GM23248 (cell line): ENCODE data around the gene C11orf91. TPM values are rescaled to one million over a fixed set of nuclear protein-coding genes. Genes with fewer than 3 reads are reported as not detected.

Source experiments
- DNase-seq: peaks from one replicate; pipeline ENCODE4 v3.0.0-alpha.2; 2015
- H2AFZ ChIP-seq: fragments of 200-600 bp; sonication (generic); 2 replicates; pipeline ENCODE4 v1.6.1; 2016; ENCODE audit warnings: antibody characterized with exemption
- H3F3A ChIP-seq: fragments of 200-600 bp; sonication (generic); 2 replicates; pipeline ENCODE4 v1.6.1; 2016; ENCODE audit warnings: mild to moderate bottlenecking, antibody characterized with exemption, mixed run types; ENCODE audit not compliant: insufficient read depth
- H3K27ac ChIP-seq: fragments of 200-600 bp; sonication (generic); 2 replicates; pipeline ENCODE4 v1.5.1; 2016; ENCODE audit warnings: mild to moderate bottlenecking
- H3K27me3 ChIP-seq: fragments of 200-600 bp; sonication (generic); replicated peaks from 2 replicates; pipeline ENCODE4 v1.6.1; 2016; ENCODE audit warnings: mild to moderate bottlenecking; ENCODE audit not compliant: insufficient read depth
- H3K36me3 ChIP-seq: fragments of 200-600 bp; sonication (generic); 2 replicates; pipeline ENCODE4 v1.6.1; 2016; ENCODE audit warnings: low read depth, mild to moderate bottlenecking
- H3K4me1 ChIP-seq: fragments of 200-600 bp; sonication (generic); 2 replicates; pipeline ENCODE4 v1.6.1; 2016; ENCODE audit warnings: mild to moderate bottlenecking; ENCODE audit not compliant: insufficient read depth
- H3K4me2 ChIP-seq: fragments of 200-600 bp; sonication (generic); one replicate; pipeline ENCODE4 v1.6.1; 2016; ENCODE audit warnings: mild to moderate bottlenecking; ENCODE audit not compliant: unreplicated experiment
- H3K4me3 ChIP-seq: fragments of 200-600 bp; sonication (generic); 2 replicates; pipeline ENCODE4 v1.5.1; 2016; ENCODE audit warnings: mild to moderate bottlenecking
- H3K79me2 ChIP-seq: fragments of 200-600 bp; sonication (generic); 2 replicates; pipeline ENCODE4 v1.6.1; 2016; ENCODE audit warnings: mild to moderate bottlenecking; ENCODE audit not compliant: insufficient read depth
- H3K9ac ChIP-seq: fragments of 200-600 bp; sonication (generic); 2 replicates; pipeline ENCODE4 v1.6.1; 2016; ENCODE audit warnings: mild to moderate bottlenecking
- H3K9me2 ChIP-seq: fragments of 200-600 bp; sonication (generic); 2 replicates; pipeline ENCODE4 v1.6.1; 2016; ENCODE audit warnings: mixed run types, mild to moderate bottlenecking, moderate library complexity; ENCODE audit not compliant: insufficient read depth
- H3K9me3 ChIP-seq: fragments of 200-600 bp; sonication (generic); one replicate; pipeline ENCODE4 v1.6.1; 2017; ENCODE audit warnings: low read depth
- H4K20me1 ChIP-seq: fragments of 200-600 bp; sonication (generic); 2 replicates; pipeline ENCODE4 v1.6.0; 2016; ENCODE audit not compliant: insufficient read depth
- EZH2 ChIP-seq: fragments of 200-600 bp; sonication (generic); IDR thresholded peaks from 2 replicates; pipeline ENCODE4 v1.6.1; 2018; ENCODE audit warnings: antibody characterized with exemption, mild to moderate bottlenecking; ENCODE audit not compliant: insufficient read depth, poor library complexity, severe bottlenecking
- EZH2phosphoT487 ChIP-seq: fragments of 200-600 bp; sonication (generic); IDR thresholded peaks from 2 replicates; pipeline ENCODE4 v1.6.1; 2018; ENCODE audit warnings: antibody characterized with exemption, moderate library complexity, mild to moderate bottlenecking, low read depth; ENCODE audit not compliant: insufficient read depth
- WGBS, 2 experiments: methylation state at CpG; one replicate each; pipeline ENCODE4 v1.1.6; 2015 to 2017; ENCODE audit warnings: low lambda C conversion rate in 2 of 2, low coverage in 1 of 2; ENCODE audit errors: missing lambda C conversion rate in 2 of 2; 5-methylcytosine and 5-hydroxymethylcytosine counted together
- in situ Hi-C: fragments of 300-500 bp; cut with MboI; formaldehyde crosslinking; loops from 2 replicates; pipeline ENCODE4 v1.15.0; 2020
- polyA plus RNA-seq: library from polyadenylated mRNA; unstranded; fragments of >200 nt; fragmentation: Nextera tagmentation; extraction: Ambion mirVana; gene quantifications from 2 replicates; pipeline ENCODE4 v1.2.1, GENCODE V29; 2016
- total RNA-seq: library from RNA; depleted of rRNA; stranded (reverse); fragments of >200 nt; shearing (Covaris generic); gene quantifications from 2 replicates; pipeline ENCODE4 v1.2.3, GENCODE V29; 2014

Gene C11orf91
- total and polyA plus RNA-seq, 2 experiments from 2014 or later = not detected

- in situ Hi-C loops = no loop called here
- TF ChIP-seq EZH2phosphoT487 = no peak
- TF ChIP-seq EZH2 = no peak
- Histone ChIP-seq H4K20me1 (0 out of 2 replicates have a peak, but pooled peaks cover 4% of the 10 kb centered on the region), H3K9me3 (no peaks in the 10 kb centered on the region), H3K27ac (peak overlapping the region; percentile 100), H2AFZ (no peak overlapping the region), H3K9ac (peak overlapping the region; percentile 88), H3K4me2 (peak overlapping the region; percentile 74), H3K36me3 (peaks cover 42% of the 10 kb centered on the region), H3K4me3 (0 out of 2 replicates have a peak overlapping the region, but pooled peaks have one; percentile 2), H3K9me2 (no peaks in the 10 kb centered on the region), H3F3A (peaks cover 95% of the 10 kb centered on the region), H3K27me3 (no peaks in the 10 kb centered on the region), H3K79me2 (peaks cover 94% of the 10 kb centered on the region), H3K4me1 (peaks cover 75% of the 10 kb centered on the region)
- 73 to 76% methylated on average over 5 of the region's 5 CpGs for WGBS, 2 experiments
- DNase-seq = peak; percentile 28
Measured at GRCh38 chr11:33721984-33722383, 21.4 kb upstream of the C11orf91 start.

- H3K4me3 ChIP-seq = 0 out of 2 replicates have a peak overlapping the region, but pooled peaks have one; percentile 2
- peak overlapping the region; percentile 100 for H3K27ac ChIP-seq
- no peak overlapping the region for H2AFZ ChIP-seq
- H3K27me3 ChIP-seq = no peaks in the 10 kb centered on the region
- peaks cover 95% of the 10 kb centered on the region for H3F3A ChIP-seq
- peaks cover 47% of the 10 kb centered on the region for H3K36me3 ChIP-seq
- H3K9me2 ChIP-seq = no peaks in the 10 kb centered on the region
- DNase-seq = peak; percentile 85
- H3K4me1 ChIP-seq = peaks cover 73% of the 10 kb centered on the region
- in situ Hi-C loops = no loop called here
- H4K20me1 ChIP-seq = 0 out of 2 replicates have a peak, but pooled peaks cover 4% of the 10 kb centered on the region
- peak overlapping the region; percentile 88 for H3K9ac ChIP-seq
- H3K9me3 ChIP-seq = no peaks in the 10 kb centered on the region
- TF ChIP-seq EZH2 (no peak), EZH2phosphoT487 (no peak)
- H3K79me2 ChIP-seq = peaks cover 94% of the 10 kb centered on the region
- 0 to 15% methylated on average over 1 of the region's 1 CpG for WGBS, 2 experiments
- peak overlapping the region; percentile 74 for H3K4me2 ChIP-seq
Measured at GRCh38 chr11:33721426-33721825, 20.8 kb upstream of the C11orf91 start.

- no peaks in the 10 kb centered on the region for H4K20me1 ChIP-seq
- H3K4me2 ChIP-seq = no peak overlapping the region
- in situ Hi-C loops = no loop called here
- H3K4me1 ChIP-seq = peaks cover 74% of the 10 kb centered on the region
- peaks cover 57% of the 10 kb centered on the region for H3K36me3 ChIP-seq
- no peak for DNase-seq
- no peaks in the 10 kb centered on the region for H3K27me3 ChIP-seq
- TF ChIP-seq EZH2phosphoT487 (no peak), EZH2 (no peak)
- no peaks in the 10 kb centered on the region for H3K9me3 ChIP-seq
- 95 to 97% methylated on average over 5 of the region's 5 CpGs for WGBS, 2 experiments
- H2AFZ ChIP-seq = no peak overlapping the region
- no peak overlapping the region for H3K4me3 ChIP-seq
- peaks cover 92% of the 10 kb centered on the region for H3K79me2 ChIP-seq
- H3K27ac ChIP-seq = peak overlapping the region; percentile 100
- H3K9me2 ChIP-seq = no peaks in the 10 kb centered on the region
- peaks cover 90% of the 10 kb centered on the region for H3F3A ChIP-seq
- peak overlapping the region; percentile 8; the same call in 1 of the 2 replicates for H3K9ac ChIP-seq
Measured at GRCh38 chr11:33719587-33719986, 19.0 kb upstream of the C11orf91 start.

GRCh38 chr11:33718440-33718839 is 17.8 kb upstream of the C11orf91 start:
- H3K9ac ChIP-seq = peak overlapping the region; percentile 24; the same call in 1 of the 2 replicates
- TF ChIP-seq EZH2phosphoT487 (no peak), EZH2 (no peak)
- H3K36me3 ChIP-seq = peaks cover 69% of the 10 kb centered on the region
- no peaks in the 10 kb centered on the region for H3K9me2 ChIP-seq
- no peak for DNase-seq
- H3K9me3 ChIP-seq = no peaks in the 10 kb centered on the region
- no peaks in the 10 kb centered on the region for H3K27me3 ChIP-seq
- H3F3A ChIP-seq = peaks cover 89% of the 10 kb centered on the region
- no peak overlapping the region for H3K4me2 ChIP-seq
- WGBS, 2 experiments = 89 to 94% methylated on average over 2 of the region's 2 CpGs
- in situ Hi-C loops = no loop called here
- no peak overlapping the region for H3K4me3 ChIP-seq
- peak overlapping the region; percentile 100; the same call in 1 of the 2 replicates for H3K27ac ChIP-seq
- H2AFZ ChIP-seq = no peak overlapping the region
- no peaks in the 10 kb centered on the region for H4K20me1 ChIP-seq
- H3K4me1 ChIP-seq = peaks cover 62% of the 10 kb centered on the region
- H3K79me2 ChIP-seq = peaks cover 92% of the 10 kb centered on the region
